Neuronal stem cell (in vitro differentiated cells): ENCODE results near the gene TPPP.
"Not testable (repeated sequence)": the region's sequence is repeated elsewhere in the genome, so short reads cannot be mapped to it uniquely, and the experiment has no call there.

Experiments used
- DNase-seq: peaks from one replicate; pipeline ENCODE4 v3.0.0-alpha.2; 2013; ENCODE audit warnings: low spot score
- H2AFZ ChIP-seq: one replicate; pipeline ENCODE4 v1.6.1; 2013; ENCODE audit warnings: mild to moderate bottlenecking, low read length, inconsistent platforms
- H2AK5ac ChIP-seq: 2 replicates; pipeline ENCODE4 v1.6.1; 2013; ENCODE audit warnings: low read depth, mild to moderate bottlenecking, inconsistent platforms, low read length, moderate library complexity, mixed read lengths
- H2BK120ac ChIP-seq: 2 replicates; pipeline ENCODE4 v1.6.1; 2013; ENCODE audit warnings: low read depth, mild to moderate bottlenecking, inconsistent platforms, low read length, moderate library complexity, mixed read lengths
- H2BK12ac ChIP-seq: one replicate; pipeline ENCODE4 v1.6.1; 2013; ENCODE audit warnings: low read length, inconsistent platforms
- H2BK15ac ChIP-seq: 2 replicates; pipeline ENCODE4 v1.6.1; 2013; ENCODE audit warnings: mild to moderate bottlenecking, low read length, inconsistent platforms, mixed read lengths
- H2BK5ac ChIP-seq: one replicate; pipeline ENCODE4 v1.6.1; 2013; ENCODE audit warnings: inconsistent platforms, mild to moderate bottlenecking, low read length, moderate library complexity
- H3K14ac ChIP-seq: one replicate; pipeline ENCODE4 v1.6.1; 2013; ENCODE audit warnings: low read length, inconsistent platforms
- H3K18ac ChIP-seq: 2 replicates; pipeline ENCODE4 v1.6.1; 2013; ENCODE audit warnings: low read length, inconsistent platforms
- H3K23ac ChIP-seq: 2 replicates; pipeline ENCODE4 v1.6.1; 2013; ENCODE audit warnings: low read depth, mild to moderate bottlenecking, mixed read lengths, low read length, inconsistent platforms; ENCODE audit not compliant: poor library complexity
- H3K27ac ChIP-seq: replicated peaks from 3 replicates; pipeline ENCODE4 v1.5.1; 2013; ENCODE audit warnings: low read length, inconsistent platforms
- H3K27me3 ChIP-seq, 3 experiments: 2 replicates each; pipeline ENCODE4 v1.6.1; 2013; ENCODE audit warnings: low read length in 3 of 3, mild to moderate bottlenecking in 2 of 3, inconsistent platforms in 1 of 3, low read depth in 1 of 3, mixed read lengths in 1 of 3, moderate library complexity in 1 of 3; ENCODE audit not compliant: control insufficient read depth in 3 of 3, insufficient read depth in 3 of 3
- H3K36me3 ChIP-seq, 2 donors: replicated peaks in 1 of 2; 2 replicates each; pipeline ENCODE4 v1.6.1; 2013; ENCODE audit warnings: low read length in 2 of 2; ENCODE audit not compliant: control insufficient read depth in 2 of 2, insufficient read depth in 2 of 2
- H3K4ac ChIP-seq: 2 replicates; pipeline ENCODE4 v1.6.1; 2013; ENCODE audit warnings: inconsistent platforms, mild to moderate bottlenecking, low read length, moderate library complexity
- H3K4me1 ChIP-seq, 2 donors: 1 replicate in 1 of 2; 2 replicates in 1 of 2; pipeline ENCODE4 v1.6.1; 2013; ENCODE audit warnings: low read length in 2 of 2, low read depth in 1 of 2; ENCODE audit not compliant: control insufficient read depth in 2 of 2, insufficient read depth in 1 of 2
- H3K4me2 ChIP-seq: one replicate; pipeline ENCODE4 v1.6.1; 2013; ENCODE audit warnings: mild to moderate bottlenecking, low read length, inconsistent platforms; ENCODE audit not compliant: insufficient read depth, poor library complexity, severe bottlenecking
- H3K4me3 ChIP-seq, 2 donors: 2 replicates each; pipeline ENCODE4 v1.5.1; 2013; ENCODE audit warnings: low read length in 2 of 2, mild to moderate bottlenecking in 2 of 2, inconsistent platforms in 1 of 2, moderate library complexity in 1 of 2
- H3K79me1 ChIP-seq: one replicate; pipeline ENCODE4 v1.6.1; 2013; ENCODE audit warnings: low read depth, mild to moderate bottlenecking, inconsistent platforms, low read length, moderate library complexity
- H3K9ac ChIP-seq: one replicate; pipeline ENCODE4 v1.6.1; 2013; ENCODE audit warnings: mild to moderate bottlenecking, low read depth, low read length, inconsistent platforms; ENCODE audit not compliant: poor library complexity
- H3K9me3 ChIP-seq, 2 donors: replicated peaks in 1 of 2; 2 replicates each; pipeline versions ENCODE3 to v1.6.1; 2013; ENCODE audit warnings: low read length in 2 of 2, mild to moderate bottlenecking in 2 of 2, inconsistent platforms in 1 of 2, low read depth in 1 of 2, mixed read lengths in 1 of 2, moderate library complexity in 1 of 2; ENCODE audit not compliant: control insufficient read depth in 2 of 2, insufficient read depth in 1 of 2
- H4K8ac ChIP-seq: one replicate; pipeline ENCODE4 v1.6.1; 2013; ENCODE audit warnings: low read depth, mild to moderate bottlenecking, inconsistent platforms, low read length, moderate library complexity
- H4K91ac ChIP-seq: one replicate; pipeline ENCODE4 v1.6.1; 2013; ENCODE audit warnings: low read length, low read depth, mild to moderate bottlenecking, inconsistent platforms; ENCODE audit not compliant: poor library complexity
- WGBS, 2 donors: extraction: QIAGEN DNeasy Blood & Tissue Kit; methylation state at CpG; one replicate each; pipeline ENCODE4 v1.1.7; 2013; ENCODE audit warnings: missing lambda C conversion rate in 2 of 2, mixed read lengths in 1 of 2; ENCODE audit not compliant: insufficient read length in 2 of 2, insufficient replicate concordance in 1 of 2; ENCODE audit errors: extremely low coverage in 2 of 2; 5-methylcytosine and 5-hydroxymethylcytosine counted together

Gene TPPP

DNA sequence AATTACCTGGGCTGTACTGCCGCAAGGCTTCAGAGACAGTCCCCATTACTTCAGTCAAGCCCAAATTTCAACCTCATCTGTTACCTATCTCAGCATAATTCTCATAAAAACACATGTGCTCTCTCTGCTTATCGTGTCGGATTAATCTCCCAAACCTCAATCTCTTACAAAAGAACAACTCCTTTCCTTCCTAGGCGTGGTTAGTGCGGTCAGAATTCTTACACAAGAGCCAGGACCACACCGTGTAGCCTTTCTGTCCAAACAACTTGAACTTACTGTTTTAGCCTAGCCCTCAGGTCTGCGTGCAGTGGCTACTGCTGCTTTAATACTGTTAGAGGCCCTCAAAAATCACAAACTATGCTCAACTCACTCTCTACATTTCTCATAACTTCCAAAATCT is 13.0 kb upstream of the TPPP start:
- not testable (repeated sequence) for H3K9me3 ChIP-seq, H2AFZ ChIP-seq, H3K14ac ChIP-seq, H2BK5ac ChIP-seq, H3K4me1 ChIP-seq, H3K4ac ChIP-seq, H4K91ac ChIP-seq, H2BK12ac ChIP-seq, H3K36me3 ChIP-seq, H2AK5ac ChIP-seq, H3K79me1 ChIP-seq, H3K4me2 ChIP-seq, H3K4me3 ChIP-seq, H3K27me3 ChIP-seq, H3K9ac ChIP-seq, H3K27ac ChIP-seq, H4K8ac ChIP-seq, H2BK120ac ChIP-seq, DNase-seq, H2BK15ac ChIP-seq, H3K18ac ChIP-seq, H3K23ac ChIP-seq
- no CpG with 5 or more reads among the region's 7 CpGs for WGBS, 2 donors

- no CpG with 5 or more reads among the region's 21 CpGs for WGBS, 2 donors
- H3K27me3 ChIP-seq, H3K9me3 ChIP-seq, H3K27ac ChIP-seq, H3K4ac ChIP-seq, H2BK15ac ChIP-seq, H4K91ac ChIP-seq, H2BK5ac ChIP-seq, H3K36me3 ChIP-seq, H3K18ac ChIP-seq, H2BK120ac ChIP-seq, DNase-seq, H3K14ac ChIP-seq, H2AK5ac ChIP-seq, H4K8ac ChIP-seq, H3K4me1 ChIP-seq, H3K23ac ChIP-seq, H3K4me3 ChIP-seq, H2AFZ ChIP-seq, H3K4me2 ChIP-seq, H3K79me1 ChIP-seq, H2BK12ac ChIP-seq: not testable (repeated sequence)
- peak overlapping the region; percentile 63 for H3K9ac ChIP-seq
Measured at GRCh38 chr5:696753-697702, 3.9 kb upstream of the TPPP start.

- not testable (repeated sequence) for H2BK15ac ChIP-seq, H3K4ac ChIP-seq, DNase-seq, H4K91ac ChIP-seq, H3K4me1 ChIP-seq, H3K18ac ChIP-seq, H3K36me3 ChIP-seq, H3K23ac ChIP-seq, H4K8ac ChIP-seq, H2BK120ac ChIP-seq, H3K79me1 ChIP-seq, H3K9ac ChIP-seq, H2BK5ac ChIP-seq, H2AFZ ChIP-seq, H3K9me3 ChIP-seq, H2BK12ac ChIP-seq, H3K4me2 ChIP-seq, H3K27ac ChIP-seq, H3K14ac ChIP-seq, H3K4me3 ChIP-seq, H2AK5ac ChIP-seq
- no CpG with 5 or more reads among the region's 8 CpGs for WGBS, 2 donors
- peaks cover 0 to 10% (median 0%) of the 10 kb centered on the region in 3 experiments for H3K27me3 ChIP-seq
Measured at GRCh38 chr5:696191-696590, 3.0 kb upstream of the TPPP start.

GRCh38 chr5:695475-695874 is 2.3 kb upstream of the TPPP start:
- H3K4ac ChIP-seq, H3K36me3 ChIP-seq, H3K23ac ChIP-seq, H3K9ac ChIP-seq, H2BK120ac ChIP-seq, H3K14ac ChIP-seq, DNase-seq, H3K27ac ChIP-seq, H4K91ac ChIP-seq, H4K8ac ChIP-seq, H3K79me1 ChIP-seq, H2AFZ ChIP-seq, H3K4me3 ChIP-seq, H3K4me1 ChIP-seq, H3K18ac ChIP-seq, H2BK12ac ChIP-seq, H2BK15ac ChIP-seq, H2BK5ac ChIP-seq, H2AK5ac ChIP-seq, H3K4me2 ChIP-seq, H3K9me3 ChIP-seq: not testable (repeated sequence)
- no CpG with 5 or more reads among the region's 13 CpGs for WGBS, 2 donors
- peaks cover 0 to 10% (median 0%) of the 10 kb centered on the region in 3 experiments for H3K27me3 ChIP-seq
